PC-9 (cell line): Measurements from ENCODE around the gene ANXA2. TPM values are rescaled to one million over a fixed set of nuclear protein-coding genes. Genes with fewer than 3 reads are reported as not detected.
A peak's percentile ranks its signal among the peaks of the same experiment; 100 is the strongest.

Source experiments
- BruUV-seq: library from RNA; stranded (reverse); fragments of 400-500 nt; replicated peaks from 2 replicates; lab custom pipeline; 2021; lab: Mats Ljungman, UMichigan
- CTCF ChIA-PET: fragments of 300-600 bp; sonication (Branson Sonifier 250); formaldehyde crosslinking; loops from one replicate; lab custom pipeline; 2022; ENCODE audit warnings: antibody characterized with exemption; lab: Charles Lee
- POLR2A ChIA-PET: fragments of 300-600 bp; sonication (Branson Sonifier 250); formaldehyde crosslinking; loops from one replicate; lab custom pipeline; 2022; ENCODE audit warnings: antibody characterized with exemption; ENCODE audit not compliant: unreplicated experiment; lab: Charles Lee
- DNase-seq, 2 experiments: peaks; one replicate each; pipeline versions ENCODE4 v3.0.0 to v3.0.0-alpha.2; 2015 to 2022; ENCODE audit warnings: mixed read lengths in 1 of 2
- H2AFZ ChIP-seq: fragments of 200-600 bp; sonication (generic); 2 replicates; pipeline ENCODE4 v1.8.1; 2017; ENCODE audit warnings: antibody characterized with exemption
- H3F3A ChIP-seq: fragments of 200-600 bp; sonication (generic); 2 replicates; pipeline ENCODE4 v1.8.1; 2017; ENCODE audit warnings: antibody characterized with exemption, mild to moderate bottlenecking, low read depth; ENCODE audit not compliant: insufficient read depth
- H3K27ac ChIP-seq: fragments of 200-600 bp; sonication (generic); 2 replicates; pipeline ENCODE4 v1.6.1; 2016; ENCODE audit warnings: mixed run types
- H3K27me3 ChIP-seq: fragments of 200-600 bp; sonication (generic); 2 replicates; pipeline ENCODE4 v1.6.1; 2016; ENCODE audit warnings: low read depth, mixed run types; ENCODE audit not compliant: insufficient read depth
- H3K36me3 ChIP-seq: fragments of 200-600 bp; sonication (generic); 2 replicates; pipeline ENCODE4 v1.6.1; 2016; ENCODE audit warnings: low read depth, mixed run types
- H3K4me1 ChIP-seq: fragments of 200-600 bp; sonication (generic); replicated peaks from 2 replicates; pipeline ENCODE4 v1.6.1; 2016; ENCODE audit warnings: mixed run types; ENCODE audit not compliant: insufficient read depth
- H3K4me2 ChIP-seq: fragments of 200-600 bp; sonication (generic); 2 replicates; pipeline ENCODE4 v1.6.1; 2017; ENCODE audit warnings: mixed run types
- H3K4me3 ChIP-seq: fragments of 200-600 bp; sonication (generic); 2 replicates; pipeline ENCODE4 v1.6.1; 2016; ENCODE audit warnings: mixed run types
- H3K79me2 ChIP-seq: fragments of 200-600 bp; sonication (generic); 2 replicates; pipeline ENCODE4 v1.6.1; 2017; ENCODE audit warnings: low read depth, mixed run types
- H3K9me2 ChIP-seq: fragments of 200-600 bp; sonication (generic); 2 replicates; pipeline ENCODE4 v1.8.1; 2017; ENCODE audit warnings: mild to moderate bottlenecking; ENCODE audit not compliant: insufficient read depth
- H3K9me3 ChIP-seq: fragments of 200-600 bp; sonication (generic); 2 replicates; pipeline ENCODE4 v1.8.1; 2016; ENCODE audit warnings: low read depth; ENCODE audit not compliant: insufficient read depth
- H4K20me1 ChIP-seq: fragments of 200-600 bp; sonication (generic); 2 replicates; pipeline ENCODE4 v1.8.1; 2017; ENCODE audit not compliant: insufficient read depth
- EZH2 ChIP-seq: fragments of 200-600 bp; sonication (generic); IDR thresholded peaks from 2 replicates; pipeline ENCODE4 v1.8.0; 2017; ENCODE audit warnings: antibody characterized with exemption, low read depth
- intact Hi-C: fragments of 100-400 bp; cut with micrococcal nuclease; formaldehyde crosslinking; loops from one replicate; pipeline ENCODE4 v1.10.0; 2022; ENCODE audit not compliant: unreplicated experiment
- total RNA-seq: library from RNA; stranded (reverse); gene quantifications from 2 replicates; pipeline ENCODE4 v1.2.3, GENCODE V29; 2021
- TF ChIP-seq, protein P1 (sequence below): fragments of 200-600 bp; sonication (generic); conservative IDR thresholded peaks from 2 replicates; pipeline ENCODE4 v1.6.1; 2017; ENCODE audit warnings: mixed run types, antibody characterized with exemption, mild to moderate bottlenecking, moderate library complexity

Gene ANXA2
- total RNA-seq, 1 experiment from 2014 or later: 1,720 TPM

DNA sequence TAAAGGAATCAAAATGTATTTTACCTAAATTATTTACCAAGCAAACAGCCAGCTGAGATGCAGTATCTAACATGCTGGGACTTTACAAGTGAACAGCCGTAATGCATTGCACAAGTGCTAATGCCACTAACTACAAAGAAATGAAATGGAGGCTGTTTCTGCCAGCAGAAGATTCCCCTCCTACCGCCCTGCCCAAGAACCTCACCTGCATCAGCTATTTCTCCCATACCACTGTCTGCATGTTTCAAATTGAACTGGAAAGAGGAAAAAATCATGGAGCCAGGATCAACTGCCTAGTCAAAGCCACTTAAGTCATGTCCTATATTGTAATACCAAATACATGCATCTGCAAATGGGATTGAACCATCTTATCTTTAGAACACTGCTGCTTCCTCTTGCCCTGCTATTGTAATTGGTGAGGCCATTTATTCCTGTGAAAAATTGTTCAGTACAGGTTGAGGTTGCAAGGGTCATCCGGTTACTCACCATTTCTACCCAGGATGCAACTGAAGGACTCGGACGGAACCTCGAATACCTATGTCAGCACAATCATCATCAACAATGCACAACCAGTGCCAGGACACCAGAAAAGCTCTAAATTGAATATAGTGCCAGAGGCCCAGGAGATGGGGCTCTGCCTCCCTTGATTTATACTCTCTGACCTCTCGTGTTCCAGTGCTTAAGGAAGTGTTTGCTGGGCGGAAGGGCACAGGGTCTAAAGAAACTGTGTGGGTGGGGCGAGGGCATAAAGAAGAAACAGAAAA is 27.5 kb downstream of the ANXA2 start:
- H3K36me3 ChIP-seq: no peaks in the 10 kb centered on the region
- POLR2A ChIA-PET: interaction anchor here (0.7 to 1.4 kb wide), 2 partner anchors 8 to 28 kb away, joined by 4 to 5 read pairs; no protein-coding TSS in a partner anchor
- H3K4me1 ChIP-seq: peaks cover 42% of the 10 kb centered on the region
- no peak overlapping the region for H3K4me2 ChIP-seq
- H3K27me3 ChIP-seq: no peaks in the 10 kb centered on the region
- no peak for DNase-seq
- H3F3A ChIP-seq: peaks cover 22% of the 10 kb centered on the region; the same call in 1 of the 2 replicates
- TF ChIP-seq, protein P1, sequence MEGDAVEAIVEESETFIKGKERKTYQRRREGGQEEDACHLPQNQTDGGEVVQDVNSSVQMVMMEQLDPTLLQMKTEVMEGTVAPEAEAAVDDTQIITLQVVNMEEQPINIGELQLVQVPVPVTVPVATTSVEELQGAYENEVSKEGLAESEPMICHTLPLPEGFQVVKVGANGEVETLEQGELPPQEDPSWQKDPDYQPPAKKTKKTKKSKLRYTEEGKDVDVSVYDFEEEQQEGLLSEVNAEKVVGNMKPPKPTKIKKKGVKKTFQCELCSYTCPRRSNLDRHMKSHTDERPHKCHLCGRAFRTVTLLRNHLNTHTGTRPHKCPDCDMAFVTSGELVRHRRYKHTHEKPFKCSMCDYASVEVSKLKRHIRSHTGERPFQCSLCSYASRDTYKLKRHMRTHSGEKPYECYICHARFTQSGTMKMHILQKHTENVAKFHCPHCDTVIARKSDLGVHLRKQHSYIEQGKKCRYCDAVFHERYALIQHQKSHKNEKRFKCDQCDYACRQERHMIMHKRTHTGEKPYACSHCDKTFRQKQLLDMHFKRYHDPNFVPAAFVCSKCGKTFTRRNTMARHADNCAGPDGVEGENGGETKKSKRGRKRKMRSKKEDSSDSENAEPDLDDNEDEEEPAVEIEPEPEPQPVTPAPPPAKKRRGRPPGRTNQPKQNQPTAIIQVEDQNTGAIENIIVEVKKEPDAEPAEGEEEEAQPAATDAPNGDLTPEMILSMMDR: no peak
- no peak overlapping the region for H3K4me3 ChIP-seq
- intact Hi-C loops: loop anchor here (5.0 kb wide), 2 partner anchors 543 to 1093 kb away; no protein-coding TSS in a partner anchor
- BruUV-seq: TSS peak; percentile 0
- no peaks in the 10 kb centered on the region for H3K9me2 ChIP-seq
- no peaks in the 10 kb centered on the region for H3K9me3 ChIP-seq
- H2AFZ ChIP-seq: no peak overlapping the region
- H3K79me2 ChIP-seq: peaks cover 53% of the 10 kb centered on the region
- CTCF ChIA-PET: no interaction called here
- H3K27ac ChIP-seq: peak overlapping the region; percentile 97
- no peaks in the 10 kb centered on the region for H4K20me1 ChIP-seq

GRCh38 chr15:60369696-60370095 is 28.1 kb downstream of the ANXA2 start:
- BruUV-seq: no TSS peak

DNA sequence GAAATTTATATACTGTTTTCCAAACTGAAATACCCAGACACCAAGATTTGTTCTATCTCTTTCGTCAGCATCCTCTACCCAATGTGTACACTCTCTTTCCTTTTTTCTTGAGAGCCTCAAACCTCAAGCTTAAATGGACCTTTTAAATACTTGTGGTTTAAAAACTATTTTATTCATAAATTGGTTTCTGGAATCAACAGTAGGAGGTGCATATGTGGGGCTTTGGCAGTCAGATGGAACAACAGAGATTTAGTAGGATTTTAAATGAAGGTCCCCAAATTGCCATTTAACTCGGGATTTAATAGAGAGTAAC is 33.2 kb downstream of the ANXA2 start:
- no peak for TF ChIP-seq EZH2
- TF ChIP-seq, protein P1: no peak
- no peak for DNase-seq
- no peak overlapping the region for H2AFZ ChIP-seq
- peaks cover 10% of the 10 kb centered on the region; the same call in 1 of the 2 replicates for H3K36me3 ChIP-seq
- H3K9me3 ChIP-seq: no peaks in the 10 kb centered on the region
- intact Hi-C loops: loop anchor here (5.0 kb wide), 2 partner anchors 33 to 78 kb away; partner anchors contain the start of gene ANXA2
- H3K79me2 ChIP-seq: peaks cover 24% of the 10 kb centered on the region
- H3F3A ChIP-seq: peaks cover 40% of the 10 kb centered on the region
- H3K9me2 ChIP-seq: no peaks in the 10 kb centered on the region
- H4K20me1 ChIP-seq: no peaks in the 10 kb centered on the region
- CTCF ChIA-PET: interaction anchor here (1.2 kb wide), 1 partner anchor 11 kb away, joined by 3 read pairs; no protein-coding TSS in a partner anchor
- H3K4me1 ChIP-seq: peaks cover 24% of the 10 kb centered on the region
- no peaks in the 10 kb centered on the region for H3K27me3 ChIP-seq
- POLR2A ChIA-PET: no interaction called here
- H3K4me3 ChIP-seq: no peak overlapping the region
- H3K4me2 ChIP-seq: no peak overlapping the region
- BruUV-seq: no TSS peak
- H3K27ac ChIP-seq: peak overlapping the region; percentile 3; the same call in 1 of the 2 replicates

More at GRCh38 chr15:60369696-60370095, 28.1 kb downstream of the ANXA2 start:
- no peak for DNase-seq
- intact Hi-C loops: loop anchor here (5.0 kb wide), 2 partner anchors 542 to 1092 kb away; no protein-coding TSS in a partner anchor
- CTCF ChIA-PET: no interaction called here
- Histone ChIP-seq H3K4me2 (no peak overlapping the region), H3K4me3 (no peak overlapping the region), H3K9me2 (no peaks in the 10 kb centered on the region), H4K20me1 (no peaks in the 10 kb centered on the region), H3F3A (peaks cover 19% of the 10 kb centered on the region; the same call in 1 of the 2 replicates), H2AFZ (no peak overlapping the region), H3K27ac (no peak overlapping the region; the same call in 1 of the 2 replicates), H3K9me3 (no peaks in the 10 kb centered on the region), H3K79me2 (peaks cover 53% of the 10 kb centered on the region), H3K4me1 (peaks cover 38% of the 10 kb centered on the region), H3K27me3 (no peaks in the 10 kb centered on the region), H3K36me3 (no peaks in the 10 kb centered on the region)
- TF ChIP-seq, protein P1: no peak
- no peak for TF ChIP-seq EZH2
- POLR2A ChIA-PET: interaction anchor here (0.7 kb wide), 1 partner anchor 29 kb away, joined by 4 read pairs; no protein-coding TSS in a partner anchor
